HepG2 (cell line): ENCODE results near the gene PLEKHA6. TPM values are rescaled to one million over a fixed set of nuclear protein-coding genes. Genes with fewer than 3 reads are reported as not detected.

ENCODE experiments used
- DR1 ChIP-seq: sonication (generic); formaldehyde crosslinking; IDR thresholded peaks from 2 replicates; pipeline ENCODE4 v1.8.0; 2021; ENCODE audit warnings: mild to moderate bottlenecking, missing genetic modification reagents, inconsistent platforms
- KIAA2018 ChIP-seq: sonication (generic); formaldehyde crosslinking; IDR thresholded peaks from 2 replicates; pipeline ENCODE4 v1.5.0; 2020; ENCODE audit warnings: mild to moderate bottlenecking, missing genetic modification reagents, borderline replicate concordance
- MTF2 ChIP-seq: sonication (generic); formaldehyde crosslinking; IDR thresholded peaks from 2 replicates; pipeline ENCODE4 v1.5.0; 2020; ENCODE audit warnings: missing genetic modification reagents, borderline replicate concordance
- ZFY ChIP-seq: sonication (generic); formaldehyde crosslinking; IDR thresholded peaks from 2 replicates; pipeline ENCODE4 v1.4.0; 2020; ENCODE audit warnings: missing genetic modification reagents
- ZNF138 ChIP-seq: sonication (generic); formaldehyde crosslinking; IDR thresholded peaks from 2 replicates; pipeline ENCODE4 v1.5.0; 2020; ENCODE audit warnings: mild to moderate bottlenecking, low read depth, missing genetic modification reagents
- ZNF496 ChIP-seq: sonication (generic); formaldehyde crosslinking; IDR thresholded peaks from 2 replicates; pipeline ENCODE4 v1.8.1; 2023; ENCODE audit warnings: mild to moderate bottlenecking, moderate library complexity, missing genetic modification reagents; ENCODE audit not compliant: insufficient replicate concordance
- ZNF687 ChIP-seq: sonication (generic); formaldehyde crosslinking; IDR thresholded peaks from 2 replicates; pipeline ENCODE4 v1.5.1; 2020; ENCODE audit warnings: mild to moderate bottlenecking, missing genetic modification reagents, moderate library complexity
- ZNF839 ChIP-seq: sonication (generic); formaldehyde crosslinking; IDR thresholded peaks from 2 replicates; pipeline ENCODE4 v1.4.0; 2020; ENCODE audit warnings: missing genetic modification reagents, mild to moderate bottlenecking, borderline replicate concordance
- ZUFSP ChIP-seq: sonication (generic); formaldehyde crosslinking; IDR thresholded peaks from 2 replicates; pipeline ENCODE4 v1.9.0; 2021; ENCODE audit warnings: missing genetic modification reagents, mild to moderate bottlenecking, borderline replicate concordance
- polyA plus RNA-seq, 8 experiments: library from polyadenylated mRNA; depleted of rRNA in 3 of 8; stranded (reverse) in 7 of 8; unstranded in 1 of 8; fragments of >200 nt; fragmentation: Illumina TruSeq in 4 of 8; extraction: Trizol in 4 of 8; gene quantifications; 2 replicates each; pipeline versions ENCODE4 v1.2.1 to v1.2.3, GENCODE V29; 2011 to 2016; ENCODE audit warnings: low read depth in 4 of 8, missing spikeins in 1 of 8, mixed read lengths in 1 of 8; ENCODE audit not compliant: insufficient read depth in 1 of 8
- total RNA-seq, 5 experiments: library from RNA; depleted of rRNA; stranded (reverse); fragments of >200 nt; fragmentation: Illumina TruSeq; extraction: Trizol; gene quantifications; 2 replicates each; pipeline ENCODE4 v1.2.3, GENCODE V29; 2016; ENCODE audit warnings: low read depth in 1 of 5
- TF ChIP-seq, protein P1 (sequence below): sonication (generic); formaldehyde crosslinking; IDR thresholded peaks from 2 replicates; pipeline ENCODE4 v1.5.0; 2020; ENCODE audit warnings: mild to moderate bottlenecking, low read depth, missing genetic modification reagents, borderline replicate concordance

Gene PLEKHA6
- total and polyA plus RNA-seq, 2 of the 13 experiments (the other 11 are each of a cell fraction or from before 2014, with no cell fraction given) = 5.3 to 11.4 TPM

- TF ChIP-seq ZNF687 (CRISPR knock-in tag) (no peak), ZFY (CRISPR knock-in tag) (no peak), ZNF839 (no peak), ZUFSP (CRISPR knock-in tag) (no peak), ZNF138 (CRISPR knock-in tag) (no peak), MTF2 (CRISPR knock-in tag) (no peak), KIAA2018 (CRISPR knock-in tag) (no peak), DR1 (CRISPR knock-in tag) (no peak), ZNF496 (no peak)
- TF ChIP-seq, protein P1, sequence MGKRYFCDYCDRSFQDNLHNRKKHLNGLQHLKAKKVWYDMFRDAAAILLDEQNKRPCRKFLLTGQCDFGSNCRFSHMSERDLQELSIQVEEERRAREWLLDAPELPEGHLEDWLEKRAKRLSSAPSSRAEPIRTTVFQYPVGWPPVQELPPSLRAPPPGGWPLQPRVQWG (CRISPR knock-in tag) = no peak
Measured at GRCh38 chr1:204283711-204284651, 75.7 kb downstream of the PLEKHA6 start (continued).
